Astrocyte (in vitro differentiated cells and primary cell): Measurements from ENCODE around the gene RAB11FIP4. TPM values are rescaled to one million over a fixed set of nuclear protein-coding genes. Genes with fewer than 3 reads are reported as not detected.

ENCODE experiments used
- DNase-seq: peaks from one replicate; pipeline ENCODE4 v3.0.0-alpha.2; 2010; ENCODE audit warnings: low read depth
- FAIRE-seq: peaks from 2 replicates; lab custom pipeline; 2011; peaks lifted over from hg19 to GRCh38; lab: Jason Lieb, UNC
- H2AFZ ChIP-seq: 2 replicates; pipeline ENCODE4 v1.6.0; 2012; ENCODE audit warnings: low read depth, low read length, inconsistent platforms
- H3K27ac ChIP-seq: 2 replicates; pipeline ENCODE4 v1.5.1; 2011; ENCODE audit warnings: low read depth, low read length, inconsistent platforms
- H3K27me3 ChIP-seq: 2 replicates; pipeline ENCODE4 v1.6.0; 2011; ENCODE audit warnings: low read length, inconsistent platforms; ENCODE audit not compliant: insufficient read depth
- H3K36me3 ChIP-seq: 2 replicates; pipeline ENCODE4 v1.5.1; 2011; ENCODE audit warnings: low read length, inconsistent platforms; ENCODE audit not compliant: insufficient read depth
- H3K4me1 ChIP-seq: 2 replicates; pipeline ENCODE4 v1.5.1; 2011; ENCODE audit warnings: low read length, inconsistent platforms; ENCODE audit not compliant: insufficient read depth
- H3K4me2 ChIP-seq: 2 replicates; pipeline ENCODE4 v1.6.0; 2012; ENCODE audit warnings: low read length, inconsistent platforms
- H3K4me3 ChIP-seq: 2 replicates; pipeline ENCODE4 v1.5.1; 2011; ENCODE audit warnings: low read depth, mild to moderate bottlenecking, low read length, inconsistent platforms; ENCODE audit not compliant: insufficient read depth
- H3K79me2 ChIP-seq: 2 replicates; pipeline ENCODE4 v1.6.0; 2012; ENCODE audit warnings: mild to moderate bottlenecking, low read length, inconsistent platforms; ENCODE audit not compliant: insufficient read depth
- H3K9ac ChIP-seq: 2 replicates; pipeline ENCODE4 v1.6.0; 2012; ENCODE audit warnings: mild to moderate bottlenecking, low read length, inconsistent platforms
- H3K9me3 ChIP-seq: 2 replicates; pipeline ENCODE4 v1.5.1; 2012; ENCODE audit warnings: low read depth, mild to moderate bottlenecking, low read length, inconsistent platforms; ENCODE audit not compliant: insufficient read depth
- H4K20me1 ChIP-seq: 2 replicates; pipeline ENCODE4 v1.6.0; 2012; ENCODE audit warnings: low read length, inconsistent platforms; ENCODE audit not compliant: insufficient read depth
- H3K27ac Mint-ChIP-seq: one replicate; pipeline ENCODE4 v1.8.0; 2021; ENCODE audit warnings: mild to moderate bottlenecking, mixed read lengths; ENCODE audit not compliant: unreplicated experiment
- H3K27me3 Mint-ChIP-seq: one replicate; pipeline ENCODE4 v1.8.0; 2021; ENCODE audit warnings: low read depth, mixed read lengths; ENCODE audit not compliant: unreplicated experiment
- H3K36me3 Mint-ChIP-seq: one replicate; pipeline ENCODE4 v1.8.0; 2021; ENCODE audit warnings: low read depth, mixed read lengths; ENCODE audit not compliant: unreplicated experiment
- H3K4me1 Mint-ChIP-seq: one replicate; pipeline ENCODE4 v1.8.0; 2021; ENCODE audit warnings: low read depth, mixed read lengths; ENCODE audit not compliant: unreplicated experiment
- H3K4me3 Mint-ChIP-seq: one replicate; pipeline ENCODE4 v1.8.0; 2021; ENCODE audit warnings: mild to moderate bottlenecking, moderate library complexity, mixed read lengths; ENCODE audit not compliant: unreplicated experiment
- H3K9me3 Mint-ChIP-seq: one replicate; pipeline ENCODE4 v1.8.0; 2021; ENCODE audit warnings: mild to moderate bottlenecking, mixed read lengths; ENCODE audit not compliant: unreplicated experiment
- EZH2 ChIP-seq: IDR thresholded peaks from 2 replicates; pipeline ENCODE4 v1.6.1; 2012; ENCODE audit warnings: mild to moderate bottlenecking, low read length, inconsistent platforms; ENCODE audit not compliant: insufficient read depth
- total RNA-seq: library from RNA; stranded (reverse); gene quantifications from 2 replicates; pipeline ENCODE4 v1.2.1, GENCODE V29; 2021
- TF ChIP-seq, protein P1 (sequence below): IDR thresholded peaks from 2 replicates; pipeline ENCODE4 v1.5.1; 2011; ENCODE audit warnings: low read depth, mild to moderate bottlenecking, inconsistent platforms, low read length, moderate library complexity; ENCODE audit not compliant: insufficient read depth

RAB11FIP4 gene
- total RNA-seq, 1 donor from 2014 or later, result 4.4 TPM

DNA sequence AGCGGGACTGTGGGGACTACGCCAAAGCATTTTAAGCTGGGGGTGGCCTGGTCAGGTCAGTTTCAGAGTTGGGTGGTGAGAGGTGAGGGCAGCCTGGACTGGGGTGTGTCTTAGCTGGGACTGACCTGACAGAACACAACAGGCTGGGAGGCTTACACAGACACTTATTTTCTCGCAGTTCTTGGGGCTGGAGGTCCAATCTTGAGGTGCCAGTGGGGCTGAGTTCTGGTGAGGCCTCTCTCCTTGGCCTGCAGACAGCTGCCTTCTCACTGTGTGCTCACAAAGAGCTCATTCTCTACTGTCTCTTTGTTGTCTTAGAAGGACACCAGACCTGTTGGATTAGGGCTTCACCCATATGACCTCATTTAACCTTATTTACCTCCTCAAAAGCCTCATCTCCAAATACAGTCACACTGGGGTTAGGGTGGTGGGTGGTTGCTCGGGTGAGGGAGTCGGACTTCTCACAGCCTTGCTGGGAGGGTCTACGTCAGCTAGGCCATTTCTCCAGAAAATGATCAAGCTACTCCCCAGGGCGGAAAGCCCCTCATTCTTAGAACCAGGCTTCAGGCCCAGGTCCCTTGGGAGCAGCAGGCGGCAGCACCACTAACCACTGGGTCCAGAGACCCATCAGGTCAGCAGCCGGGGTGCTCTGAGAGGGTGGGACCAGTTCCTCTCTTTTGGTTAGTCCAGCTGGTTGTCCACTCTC lies 149.3 kb downstream of the RAB11FIP4 start:
- no peak overlapping the region for H3K4me3 Mint-ChIP-seq
- no peaks in the 10 kb centered on the region for H3K27me3 ChIP-seq
- FAIRE-seq (no peak), DNase-seq (no peak)
- H3K9me3 ChIP-seq, result peaks cover 8% of the 10 kb centered on the region
- H3K79me2 ChIP-seq, result no peaks in the 10 kb centered on the region
- peaks cover 3% of the 10 kb centered on the region for H3K36me3 Mint-ChIP-seq
- H3K4me1 ChIP-seq, result no peaks in the 10 kb centered on the region
- no peak overlapping the region for H3K9ac ChIP-seq
- no peak overlapping the region for H3K27ac Mint-ChIP-seq
- H3K27me3 Mint-ChIP-seq, result peaks cover 22% of the 10 kb centered on the region
- no peak overlapping the region for H3K4me3 ChIP-seq
- H2AFZ ChIP-seq, result no peak overlapping the region
- H3K9me3 Mint-ChIP-seq, result peaks cover 9% of the 10 kb centered on the region
- H3K4me1 Mint-ChIP-seq, result no peaks in the 10 kb centered on the region
- TF ChIP-seq, protein P1, sequence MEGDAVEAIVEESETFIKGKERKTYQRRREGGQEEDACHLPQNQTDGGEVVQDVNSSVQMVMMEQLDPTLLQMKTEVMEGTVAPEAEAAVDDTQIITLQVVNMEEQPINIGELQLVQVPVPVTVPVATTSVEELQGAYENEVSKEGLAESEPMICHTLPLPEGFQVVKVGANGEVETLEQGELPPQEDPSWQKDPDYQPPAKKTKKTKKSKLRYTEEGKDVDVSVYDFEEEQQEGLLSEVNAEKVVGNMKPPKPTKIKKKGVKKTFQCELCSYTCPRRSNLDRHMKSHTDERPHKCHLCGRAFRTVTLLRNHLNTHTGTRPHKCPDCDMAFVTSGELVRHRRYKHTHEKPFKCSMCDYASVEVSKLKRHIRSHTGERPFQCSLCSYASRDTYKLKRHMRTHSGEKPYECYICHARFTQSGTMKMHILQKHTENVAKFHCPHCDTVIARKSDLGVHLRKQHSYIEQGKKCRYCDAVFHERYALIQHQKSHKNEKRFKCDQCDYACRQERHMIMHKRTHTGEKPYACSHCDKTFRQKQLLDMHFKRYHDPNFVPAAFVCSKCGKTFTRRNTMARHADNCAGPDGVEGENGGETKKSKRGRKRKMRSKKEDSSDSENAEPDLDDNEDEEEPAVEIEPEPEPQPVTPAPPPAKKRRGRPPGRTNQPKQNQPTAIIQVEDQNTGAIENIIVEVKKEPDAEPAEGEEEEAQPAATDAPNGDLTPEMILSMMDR, result no peak
- TF ChIP-seq EZH2, result no peak
- no peak overlapping the region for H3K27ac ChIP-seq
- H3K36me3 ChIP-seq, result no peaks in the 10 kb centered on the region
- H4K20me1 ChIP-seq, result no peaks in the 10 kb centered on the region
- H3K4me2 ChIP-seq, result no peak overlapping the region

- H3K27ac Mint-ChIP-seq, result no peak overlapping the region
- H3K36me3 Mint-ChIP-seq, result peaks cover 3% of the 10 kb centered on the region
- peaks cover 9% of the 10 kb centered on the region for H3K9me3 Mint-ChIP-seq
- Histone ChIP-seq H3K36me3 (no peaks in the 10 kb centered on the region), H3K9ac (no peak overlapping the region), H3K27me3 (no peaks in the 10 kb centered on the region), H3K4me3 (no peak overlapping the region), H3K79me2 (no peaks in the 10 kb centered on the region), H3K4me1 (no peaks in the 10 kb centered on the region), H2AFZ (no peak overlapping the region), H3K9me3 (peaks cover 8% of the 10 kb centered on the region), H3K4me2 (no peak overlapping the region), H4K20me1 (no peaks in the 10 kb centered on the region), H3K27ac (no peak overlapping the region)
- H3K4me3 Mint-ChIP-seq, result no peak overlapping the region
- no peaks in the 10 kb centered on the region for H3K4me1 Mint-ChIP-seq
- no peak for FAIRE-seq
- DNase-seq, result no peak
- TF ChIP-seq, protein P1, result no peak
- no peak for TF ChIP-seq EZH2
- peaks cover 22% of the 10 kb centered on the region for H3K27me3 Mint-ChIP-seq
Measured at GRCh38 chr17:31541559-31541958, 150.1 kb downstream of the RAB11FIP4 start.

DNA sequence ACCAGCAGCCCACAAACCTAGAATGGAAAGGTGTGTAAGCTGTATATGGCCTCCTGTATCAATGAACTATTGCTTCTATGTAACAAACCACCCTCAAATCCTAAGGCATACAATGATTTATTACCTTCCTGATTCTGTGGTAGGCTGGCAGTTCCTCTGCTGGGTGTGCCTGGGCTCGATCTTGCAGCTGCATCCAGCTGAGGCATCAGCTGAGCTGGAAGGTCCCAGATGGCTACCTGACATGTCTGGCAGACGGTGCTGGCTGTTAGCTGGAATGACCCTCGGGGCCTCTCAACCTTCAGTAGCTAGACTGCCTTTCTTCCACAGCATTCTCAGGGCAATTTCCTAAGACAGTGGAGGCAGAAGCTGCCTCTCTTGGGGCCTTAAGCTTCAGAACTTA lies 152.7 kb downstream of the RAB11FIP4 start:
- H3K9me3 Mint-ChIP-seq, result peaks cover 9% of the 10 kb centered on the region
- FAIRE-seq, result no peak
- peaks cover 6% of the 10 kb centered on the region for H3K4me1 ChIP-seq

More for the DNA sequence above, 152.7 kb downstream of the RAB11FIP4 start:
- Mint-ChIP-seq H3K4me1 (peaks cover 2% of the 10 kb centered on the region), H3K27ac (no peak overlapping the region), H3K4me3 (no peak overlapping the region), H3K27me3 (peaks cover 17% of the 10 kb centered on the region), H3K36me3 (peaks cover 3% of the 10 kb centered on the region)
- no peak for DNase-seq
- Histone ChIP-seq H3K9ac (no peak overlapping the region), H3K9me3 (peaks cover 8% of the 10 kb centered on the region), H3K79me2 (no peaks in the 10 kb centered on the region), H3K27ac (no peak overlapping the region), H4K20me1 (no peaks in the 10 kb centered on the region), H3K27me3 (no peaks in the 10 kb centered on the region), H3K36me3 (no peaks in the 10 kb centered on the region), H3K4me2 (no peak overlapping the region), H2AFZ (no peak overlapping the region), H3K4me3 (no peak overlapping the region)
- no peak for TF ChIP-seq EZH2
- TF ChIP-seq, protein P1, result no peak
